ENCODE results near the gene RIBC1. TPM values are rescaled to one million over a fixed set of nuclear protein-coding genes. Genes with fewer than 3 reads are reported as not detected.

RIBC1 gene
- total and polyA plus RNA-seq, 2 experiments from 2014 or later, result 0.86 to 1.1 TPM

GRCh38 chrX:53440621-53441517 lies 18.2 kb downstream of the RIBC1 start:
- Histone ChIP-seq H3K27me3 (no peaks in the 10 kb centered on the region), H3K79me2 (no peaks in the 10 kb centered on the region), H3K4me2 (peak overlapping the region; percentile 83), H3K4me1 (ENCODE audit: insufficient read depth) (peaks cover 6% of the 10 kb centered on the region), H2AFZ (peak overlapping the region; percentile 64), H3K4me3 (peak overlapping the region; percentile 21), H4K20me1 (ENCODE audit: insufficient read depth, poor library complexity, severe bottlenecking) (no peaks in the 10 kb centered on the region), H3K36me3 (replicated peaks; ENCODE audit: insufficient read depth, low read depth) (no peaks in the 10 kb centered on the region), H3K9me2 (replicated peaks; ENCODE audit: insufficient read depth) (no peaks in the 10 kb centered on the region), H3K27ac (peak overlapping the region; percentile 49), H3K9me3 (ENCODE audit: low read depth) (no peaks in the 10 kb centered on the region)
- TF ChIP-seq EZH2 (IDR thresholded peaks at IDR 0.05; ENCODE audit: borderline replicate concordance), result no peak
- no peak for TF ChIP-seq CTCF (IDR thresholded peaks at IDR 0.05; ENCODE audit: poor library complexity)
- TF ChIP-seq EZH2phosphoT487 (IDR thresholded peaks at IDR 0.05; ENCODE audit: low read depth, severe bottlenecking, unreplicated experiment), result no peak
- peak; percentile 53 for DNase-seq (ENCODE audit: low spot score)
- WGBS (ENCODE audit: low lambda C conversion rate, missing lambda C conversion rate), result 58% methylated on average over 39 of the region's 39 CpGs

- peak overlapping the region; percentile 31 for H3K27ac ChIP-seq
- H3K79me2 ChIP-seq, result no peaks in the 10 kb centered on the region
- H2AFZ ChIP-seq, result peak overlapping the region; percentile 64
- H4K20me1 ChIP-seq (ENCODE audit: insufficient read depth, poor library complexity, severe bottlenecking), result no peaks in the 10 kb centered on the region
- TF ChIP-seq EZH2 (IDR thresholded peaks at IDR 0.05; ENCODE audit: borderline replicate concordance) (no peak), CTCF (IDR thresholded peaks at IDR 0.05; ENCODE audit: poor library complexity) (no peak), EZH2phosphoT487 (IDR thresholded peaks at IDR 0.05; ENCODE audit: low read depth, severe bottlenecking, unreplicated experiment) (no peak)
- peak overlapping the region; percentile 21 for H3K4me3 ChIP-seq
- no peaks in the 10 kb centered on the region for H3K27me3 ChIP-seq
- no peaks in the 10 kb centered on the region for H3K36me3 ChIP-seq (replicated peaks; ENCODE audit: insufficient read depth, low read depth)
- peaks cover 6% of the 10 kb centered on the region for H3K4me1 ChIP-seq (ENCODE audit: insufficient read depth)
- peak overlapping the region; percentile 83 for H3K4me2 ChIP-seq
- H3K9me2 ChIP-seq (replicated peaks; ENCODE audit: insufficient read depth), result no peaks in the 10 kb centered on the region
- 45% methylated on average over 44 of the region's 44 CpGs for WGBS (ENCODE audit: low lambda C conversion rate, missing lambda C conversion rate)
- no peaks in the 10 kb centered on the region for H3K9me3 ChIP-seq (ENCODE audit: low read depth)
- peak; percentile 85 for DNase-seq (ENCODE audit: low spot score)
Observed at GRCh38 chrX:53441531-53442321, 19.1 kb downstream of the RIBC1 start.

- H3K36me3 ChIP-seq (replicated peaks; ENCODE audit: insufficient read depth, low read depth), result no peaks in the 10 kb centered on the region
- no peak overlapping the region for H3K27ac ChIP-seq
- TF ChIP-seq EZH2 (IDR thresholded peaks at IDR 0.05; ENCODE audit: borderline replicate concordance) (no peak), EZH2phosphoT487 (IDR thresholded peaks at IDR 0.05; ENCODE audit: low read depth, severe bottlenecking, unreplicated experiment) (no peak), CTCF (IDR thresholded peaks at IDR 0.05; ENCODE audit: poor library complexity) (no peak)
- peaks cover 6% of the 10 kb centered on the region for H3K4me1 ChIP-seq (ENCODE audit: insufficient read depth)
- H3K4me3 ChIP-seq, result no peak overlapping the region
- 84% methylated on average over 1 of the region's 1 CpG for WGBS (ENCODE audit: low lambda C conversion rate, missing lambda C conversion rate)
- no peaks in the 10 kb centered on the region for H3K9me2 ChIP-seq (replicated peaks; ENCODE audit: insufficient read depth)
- H2AFZ ChIP-seq, result peak overlapping the region; percentile 64
- no peaks in the 10 kb centered on the region for H4K20me1 ChIP-seq (ENCODE audit: insufficient read depth, poor library complexity, severe bottlenecking)
- no peaks in the 10 kb centered on the region for H3K9me3 ChIP-seq (ENCODE audit: low read depth)
- DNase-seq (ENCODE audit: low spot score), result no peak
- peak overlapping the region; percentile 83 for H3K4me2 ChIP-seq
- no peaks in the 10 kb centered on the region for H3K79me2 ChIP-seq
- no peaks in the 10 kb centered on the region for H3K27me3 ChIP-seq
Observed at GRCh38 chrX:53442322-53442631, 19.6 kb downstream of the RIBC1 start.
